HTR-8/SVneo (cell line): ENCODE measurements around the gene LRRC15.

Source experiments
- DNase-seq: peaks from one replicate; pipeline ENCODE4 v3.0.0; 2011; ENCODE audit warnings: low spot score, mixed read lengths; ENCODE audit not compliant: insufficient read length
- FAIRE-seq: peaks from 2 replicates; lab custom pipeline; 2011; peaks lifted over from hg19 to GRCh38; lab: Jason Lieb, UNC

The LRRC15 gene

GRCh38 chr3:194386648-194387047, 17.1 kb upstream of the LRRC15 start:
- DNase-seq (no peak), FAIRE-seq (no peak)

GRCh38 chr3:194386066-194386465, 16.5 kb upstream of the LRRC15 start:
- FAIRE-seq (no peak), DNase-seq (no peak)

GRCh38 chr3:194384569-194385001, 15.0 kb upstream of the LRRC15 start:
- FAIRE-seq = no peak

GRCh38 chr3:194384156-194384555, 14.6 kb upstream of the LRRC15 start:
- FAIRE-seq = no peak

More at GRCh38 chr3:194384569-194385001, 15.0 kb upstream of the LRRC15 start:
- no peak for DNase-seq

GRCh38 chr3:194383276-194383940, 13.9 kb upstream of the LRRC15 start:
- DNase-seq (no peak), FAIRE-seq (no peak)

More at GRCh38 chr3:194384156-194384555, 14.6 kb upstream of the LRRC15 start:
- no peak for DNase-seq

- no peak for FAIRE-seq
- no peak for DNase-seq
Observed at GRCh38 chr3:194382892-194383223, 13.3 kb upstream of the LRRC15 start.

GRCh38 chr3:194382196-194382891, 12.8 kb upstream of the LRRC15 start:
- DNase-seq (no peak), FAIRE-seq (no peak)

- no peak for DNase-seq
- no peak for FAIRE-seq
Observed at GRCh38 chr3:194381460-194381875, 11.9 kb upstream of the LRRC15 start.

- FAIRE-seq (no peak), DNase-seq (no peak)
Observed at GRCh38 chr3:194380326-194380725, 10.8 kb upstream of the LRRC15 start.

GRCh38 chr3:194379651-194380050, 10.1 kb upstream of the LRRC15 start:
- no peak for DNase-seq
- FAIRE-seq = no peak

GRCh38 chr3:194379231-194379630, 9.7 kb upstream of the LRRC15 start:
- no peak for FAIRE-seq
- DNase-seq = no peak

GRCh38 chr3:194377708-194378107, 8.2 kb upstream of the LRRC15 start:
- DNase-seq (no peak), FAIRE-seq (no peak)

- DNase-seq (no peak), FAIRE-seq (no peak)
Observed at GRCh38 chr3:194376241-194376560, 6.7 kb upstream of the LRRC15 start.

GRCh38 chr3:194375473-194376240, 6.1 kb upstream of the LRRC15 start:
- FAIRE-seq (no peak), DNase-seq (no peak)

- DNase-seq (no peak), FAIRE-seq (no peak)
Observed at GRCh38 chr3:194374935-194375334, 5.4 kb upstream of the LRRC15 start.

- FAIRE-seq = no peak
- DNase-seq = no peak
Observed at GRCh38 chr3:194373899-194374298, 4.4 kb upstream of the LRRC15 start.

- FAIRE-seq (no peak), DNase-seq (no peak)
Observed at GRCh38 chr3:194373028-194373427, 3.5 kb upstream of the LRRC15 start.

- FAIRE-seq (no peak), DNase-seq (no peak)
Observed at GRCh38 chr3:194370753-194371152, 1.2 kb upstream of the LRRC15 start.

GRCh38 chr3:194368918-194369317, 625 bp downstream of the LRRC15 start:
- FAIRE-seq (no peak), DNase-seq (no peak)

- FAIRE-seq = no peak
- no peak for DNase-seq
Observed at GRCh38 chr3:194367992-194368841, 1.3 kb downstream of the LRRC15 start.
